Kidney glomerular epithelial cell (primary cell): ENCODE data around the gene KCNQ1OT1.

Experiments
- DNase-seq: peaks from one replicate; lab custom pipeline; 2025; lab: John Stamatoyannopoulos, UW

Gene KCNQ1OT1

GRCh38 chr11:2581931-2582350 lies 117.9 kb downstream of the KCNQ1OT1 start:
- no peak for DNase-seq

- no peak for DNase-seq
Measured at GRCh38 chr11:2581151-2581930, 118.5 kb downstream of the KCNQ1OT1 start.

GRCh38 chr11:2580571-2581001 lies 119.2 kb downstream of the KCNQ1OT1 start:
- DNase-seq, result no peak

- DNase-seq, result no peak
Measured at GRCh38 chr11:2580061-2580421, 119.8 kb downstream of the KCNQ1OT1 start.

- no peak for DNase-seq
Measured at GRCh38 chr11:2579315-2580060, 120.3 kb downstream of the KCNQ1OT1 start.

GRCh38 chr11:2578929-2579270 lies 120.9 kb downstream of the KCNQ1OT1 start:
- no peak for DNase-seq

GRCh38 chr11:2577991-2578928 lies 121.5 kb downstream of the KCNQ1OT1 start:
- no peak for DNase-seq

GRCh38 chr11:2577031-2577990 lies 122.5 kb downstream of the KCNQ1OT1 start:
- DNase-seq, result no peak

- DNase-seq, result no peak
Measured at GRCh38 chr11:2576549-2576948, 123.2 kb downstream of the KCNQ1OT1 start.

GRCh38 chr11:2576111-2576510 lies 123.7 kb downstream of the KCNQ1OT1 start:
- no peak for DNase-seq

- no peak for DNase-seq
Measured at GRCh38 chr11:2575591-2576051, 124.2 kb downstream of the KCNQ1OT1 start.

GRCh38 chr11:2574553-2575535 lies 125.0 kb downstream of the KCNQ1OT1 start:
- DNase-seq, result no peak

- DNase-seq, result no peak
Measured at GRCh38 chr11:2574043-2574552, 125.7 kb downstream of the KCNQ1OT1 start.

GRCh38 chr11:2573240-2574042 lies 126.4 kb downstream of the KCNQ1OT1 start:
- no peak for DNase-seq

GRCh38 chr11:2572491-2573239 lies 127.1 kb downstream of the KCNQ1OT1 start:
- DNase-seq, result no peak

GRCh38 chr11:2571598-2572281 lies 128.1 kb downstream of the KCNQ1OT1 start:
- no peak for DNase-seq

GRCh38 chr11:2570841-2571597 lies 128.8 kb downstream of the KCNQ1OT1 start:
- DNase-seq, result no peak
